Smooth muscle cell (in vitro differentiated cells): Measurements from ENCODE around the gene HBEGF. TPM values are rescaled to one million over a fixed set of nuclear protein-coding genes. Genes with fewer than 3 reads are reported as not detected.
A peak's percentile ranks its signal among the peaks of the same experiment; 100 is the strongest.

Experiments
- DNase-seq: peaks from one replicate; lab custom pipeline; 2025; ENCODE audit not compliant: unreplicated experiment; lab: John Stamatoyannopoulos, UW
- H2AFZ ChIP-seq: fragments of 200-600 bp; sonication (generic); 2 replicates; pipeline ENCODE4 v1.6.0; 2016; ENCODE audit warnings: antibody characterized with exemption, low read depth, mild to moderate bottlenecking
- H3F3A ChIP-seq: fragments of 200-600 bp; sonication (generic); 2 replicates; pipeline ENCODE4 v1.6.0; 2017; ENCODE audit warnings: antibody characterized with exemption, low read depth
- H3K27ac ChIP-seq: fragments of 200-600 bp; sonication (generic); 2 replicates; pipeline ENCODE4 v1.5.1; 2016; ENCODE audit warnings: low read depth, mild to moderate bottlenecking
- H3K27me3 ChIP-seq: fragments of 200-600 bp; sonication (generic); 2 replicates; pipeline ENCODE4 v1.6.1; 2016; ENCODE audit warnings: low read depth, mild to moderate bottlenecking
- H3K36me3 ChIP-seq: fragments of 200-600 bp; sonication (generic); 2 replicates; pipeline ENCODE4 v1.5.1; 2016; ENCODE audit warnings: low read depth
- H3K4me1 ChIP-seq: fragments of 200-600 bp; sonication (generic); 2 replicates; pipeline ENCODE4 v1.5.1; 2016; ENCODE audit warnings: low read depth
- H3K4me2 ChIP-seq: fragments of 200-600 bp; sonication (generic); 2 replicates; pipeline ENCODE4 v1.6.0; 2016; ENCODE audit warnings: mild to moderate bottlenecking
- H3K4me3 ChIP-seq: fragments of 200-600 bp; sonication (generic); 2 replicates; pipeline ENCODE4 v1.5.1; 2016; ENCODE audit warnings: mild to moderate bottlenecking
- H3K79me2 ChIP-seq: fragments of 200-600 bp; sonication (generic); 2 replicates; pipeline ENCODE4 v1.6.0; 2016; ENCODE audit warnings: low read depth, mild to moderate bottlenecking
- H3K9ac ChIP-seq: fragments of 200-600 bp; sonication (generic); 2 replicates; pipeline ENCODE4 v1.6.0; 2016; ENCODE audit warnings: low read depth
- H3K9me3 ChIP-seq: fragments of 200-600 bp; sonication (generic); replicated peaks from 2 replicates; pipeline ENCODE4 v1.5.1; 2016; ENCODE audit warnings: low read depth
- H4K20me1 ChIP-seq: fragments of 200-600 bp; sonication (generic); 2 replicates; pipeline ENCODE4 v1.6.0; 2016; ENCODE audit warnings: low read depth
- WGBS: methylation state at CpG from one replicate; pipeline ENCODE4 v1.1.7; 2016; ENCODE audit warnings: low lambda C conversion rate; 5-methylcytosine and 5-hydroxymethylcytosine counted together
- polyA plus RNA-seq: library from polyadenylated mRNA; unstranded; fragments of >200 nt; fragmentation: Nextera tagmentation; extraction: Ambion mirVana; gene quantifications from 2 replicates; pipeline ENCODE4 v1.2.1, GENCODE V29; 2016
- total RNA-seq: library from RNA; depleted of rRNA; stranded (reverse); fragments of >200 nt; gene quantifications from 2 replicates; pipeline ENCODE4 v1.2.3, GENCODE V29; 2014
- TF ChIP-seq, protein P1 (sequence below): fragments of 200-600 bp; sonication (generic); IDR thresholded peaks from 2 replicates; pipeline ENCODE4 v1.5.1; 2017; ENCODE audit warnings: borderline replicate concordance, mild to moderate bottlenecking, antibody characterized with exemption; ENCODE audit not compliant: insufficient read depth, poor library complexity, severe bottlenecking

HBEGF gene
- total and polyA plus RNA-seq, 2 experiments from 2014 or later, result 36.7 to 37.1 TPM

DNA sequence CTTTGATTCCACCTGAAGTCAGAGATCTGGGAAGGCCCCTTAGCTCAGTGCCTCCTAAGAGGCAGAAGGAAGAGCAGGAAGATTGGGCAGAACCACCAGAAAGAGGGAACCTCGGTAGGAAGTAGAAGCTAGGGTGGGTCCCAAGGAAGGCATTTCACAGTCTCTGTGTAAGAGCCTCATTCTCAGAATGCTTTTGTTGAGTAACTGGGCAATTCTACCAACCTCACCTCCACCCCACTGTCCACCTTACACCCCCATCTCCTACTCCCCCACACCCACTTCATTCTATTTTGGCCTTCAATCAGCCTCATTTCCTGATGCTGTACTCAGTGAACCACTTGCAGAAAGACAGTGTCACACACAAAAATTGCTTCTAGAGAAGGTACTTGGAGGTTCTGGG, 3.5 kb downstream of the HBEGF start:
- H3K9ac ChIP-seq, result no peak overlapping the region
- no peak for DNase-seq
- peaks cover 12% of the 10 kb centered on the region for H3F3A ChIP-seq
- no peak overlapping the region for H3K27ac ChIP-seq
- H3K79me2 ChIP-seq, result peaks cover 41% of the 10 kb centered on the region
- H3K4me1 ChIP-seq, result peaks cover 10% of the 10 kb centered on the region
- no peak overlapping the region for H3K4me3 ChIP-seq
- 76% methylated on average over 1 of the region's 1 CpG for WGBS
- H2AFZ ChIP-seq, result no peak overlapping the region
- H3K36me3 ChIP-seq, result no peaks in the 10 kb centered on the region
- H3K27me3 ChIP-seq, result no peaks in the 10 kb centered on the region
- no peak overlapping the region for H3K4me2 ChIP-seq
- TF ChIP-seq, protein P1, sequence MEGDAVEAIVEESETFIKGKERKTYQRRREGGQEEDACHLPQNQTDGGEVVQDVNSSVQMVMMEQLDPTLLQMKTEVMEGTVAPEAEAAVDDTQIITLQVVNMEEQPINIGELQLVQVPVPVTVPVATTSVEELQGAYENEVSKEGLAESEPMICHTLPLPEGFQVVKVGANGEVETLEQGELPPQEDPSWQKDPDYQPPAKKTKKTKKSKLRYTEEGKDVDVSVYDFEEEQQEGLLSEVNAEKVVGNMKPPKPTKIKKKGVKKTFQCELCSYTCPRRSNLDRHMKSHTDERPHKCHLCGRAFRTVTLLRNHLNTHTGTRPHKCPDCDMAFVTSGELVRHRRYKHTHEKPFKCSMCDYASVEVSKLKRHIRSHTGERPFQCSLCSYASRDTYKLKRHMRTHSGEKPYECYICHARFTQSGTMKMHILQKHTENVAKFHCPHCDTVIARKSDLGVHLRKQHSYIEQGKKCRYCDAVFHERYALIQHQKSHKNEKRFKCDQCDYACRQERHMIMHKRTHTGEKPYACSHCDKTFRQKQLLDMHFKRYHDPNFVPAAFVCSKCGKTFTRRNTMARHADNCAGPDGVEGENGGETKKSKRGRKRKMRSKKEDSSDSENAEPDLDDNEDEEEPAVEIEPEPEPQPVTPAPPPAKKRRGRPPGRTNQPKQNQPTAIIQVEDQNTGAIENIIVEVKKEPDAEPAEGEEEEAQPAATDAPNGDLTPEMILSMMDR, result no peak
- no peaks in the 10 kb centered on the region for H3K9me3 ChIP-seq
- H4K20me1 ChIP-seq, result peaks cover 54% of the 10 kb centered on the region

DNA sequence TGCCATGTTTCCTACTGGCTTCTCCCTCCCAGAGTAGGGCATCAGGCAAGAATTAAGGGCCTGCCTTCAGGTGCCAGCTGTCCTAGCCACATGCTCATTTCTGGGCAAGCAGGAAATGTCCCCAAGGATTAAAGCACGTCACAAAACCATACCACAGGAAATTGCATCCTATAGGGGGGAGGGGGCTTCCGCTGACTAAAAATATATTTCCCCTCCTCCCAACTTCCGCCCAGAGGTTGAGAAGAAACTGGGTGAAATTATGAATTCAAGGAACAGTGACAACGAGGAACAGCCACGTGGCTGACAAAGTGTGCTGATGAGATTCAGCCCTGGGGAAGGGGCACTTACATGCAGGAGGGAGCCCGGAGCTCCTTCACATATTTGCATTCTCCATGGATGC, 4.1 kb downstream of the HBEGF start:
- WGBS, result 81% methylated on average over 6 of the region's 6 CpGs
- no peak overlapping the region for H3K9ac ChIP-seq
- peaks cover 12% of the 10 kb centered on the region for H3F3A ChIP-seq
- H2AFZ ChIP-seq, result no peak overlapping the region
- H3K27ac ChIP-seq, result no peak overlapping the region
- no peaks in the 10 kb centered on the region for H3K27me3 ChIP-seq
- H3K4me2 ChIP-seq, result no peak overlapping the region
- H3K4me1 ChIP-seq, result peaks cover 10% of the 10 kb centered on the region
- peaks cover 45% of the 10 kb centered on the region for H3K79me2 ChIP-seq
- TF ChIP-seq, protein P1, result no peak
- H3K36me3 ChIP-seq, result no peaks in the 10 kb centered on the region
- no peaks in the 10 kb centered on the region for H3K9me3 ChIP-seq
- peaks cover 54% of the 10 kb centered on the region for H4K20me1 ChIP-seq
- no peak for DNase-seq
- H3K4me3 ChIP-seq, result no peak overlapping the region

DNA sequence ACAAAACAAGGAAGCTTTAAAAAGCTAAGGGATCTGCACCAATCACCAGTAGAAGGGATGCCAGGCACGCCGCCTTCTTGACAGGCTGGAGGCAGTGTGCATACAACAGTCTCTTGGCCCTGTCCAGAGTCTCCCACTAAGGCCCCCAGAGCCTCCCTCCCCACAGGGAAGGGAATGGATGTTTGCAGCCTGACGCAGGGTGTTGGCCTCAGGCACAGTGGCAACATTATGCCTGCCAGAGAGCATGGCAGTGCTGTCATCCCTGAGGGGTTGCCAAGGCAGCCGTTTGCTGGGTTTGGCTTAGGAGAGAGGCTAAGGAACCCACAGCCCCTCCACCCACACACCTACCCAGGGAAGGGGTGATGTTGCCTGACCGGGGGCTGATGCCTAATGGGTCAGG, 4.8 kb downstream of the HBEGF start:
- H3K27me3 ChIP-seq, result no peaks in the 10 kb centered on the region
- H3K4me2 ChIP-seq, result no peak overlapping the region
- peaks cover 3% of the 10 kb centered on the region for H3K36me3 ChIP-seq
- peaks cover 49% of the 10 kb centered on the region for H3K79me2 ChIP-seq
- H3K27ac ChIP-seq, result no peak overlapping the region
- no peak overlapping the region for H3K4me3 ChIP-seq
- no peak for DNase-seq
- peaks cover 54% of the 10 kb centered on the region for H4K20me1 ChIP-seq
- no peaks in the 10 kb centered on the region for H3K9me3 ChIP-seq
- H3F3A ChIP-seq, result peaks cover 6% of the 10 kb centered on the region
- peaks cover 6% of the 10 kb centered on the region for H3K4me1 ChIP-seq
- H3K9ac ChIP-seq, result no peak overlapping the region
- no peak overlapping the region for H2AFZ ChIP-seq
- 92% methylated on average over 5 of the region's 5 CpGs for WGBS
- TF ChIP-seq, protein P1, result no peak

DNA sequence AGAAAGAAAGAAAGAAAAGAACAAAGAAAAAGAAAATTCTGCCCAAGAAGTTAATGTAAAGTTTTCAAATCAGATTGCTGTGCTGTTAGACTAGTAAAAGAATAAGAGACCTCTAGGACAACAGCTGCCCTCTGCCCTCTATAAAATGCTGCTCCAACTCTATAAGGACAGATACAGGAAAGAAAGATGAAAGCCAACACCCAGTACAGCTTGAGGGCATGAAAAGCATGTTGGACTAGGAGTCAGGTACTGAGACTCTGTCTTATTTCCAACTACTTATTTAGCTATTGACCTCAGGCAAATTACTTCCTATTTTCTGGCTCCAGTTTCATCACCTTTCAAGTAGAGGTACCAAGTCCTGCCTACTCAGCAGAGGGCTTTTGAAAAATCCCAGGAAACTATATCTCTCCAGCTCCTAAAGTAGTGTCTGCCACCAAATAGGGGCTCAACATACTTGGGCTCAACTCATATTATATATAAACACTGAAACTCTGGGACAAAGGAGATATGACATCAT, 5.7 kb downstream of the HBEGF start:
- Histone ChIP-seq H3F3A (peaks cover 6% of the 10 kb centered on the region), H3K27ac (peak overlapping the region; percentile 24), H3K79me2 (peaks cover 47% of the 10 kb centered on the region), H3K9me3 (no peaks in the 10 kb centered on the region), H3K27me3 (no peaks in the 10 kb centered on the region), H3K9ac (no peak overlapping the region), H3K4me1 (peaks cover 6% of the 10 kb centered on the region), H2AFZ (no peak overlapping the region), H3K4me3 (no peak overlapping the region), H3K4me2 (no peak overlapping the region), H4K20me1 (peaks cover 54% of the 10 kb centered on the region), H3K36me3 (peaks cover 8% of the 10 kb centered on the region)
- no peak for DNase-seq
- TF ChIP-seq, protein P1, result no peak
